PC-9 (cell line): ENCODE data around the gene LYRM2. TPM values are rescaled to one million over a fixed set of nuclear protein-coding genes. Genes with fewer than 3 reads are reported as not detected.

Source experiments
- BruUV-seq: library from RNA; stranded (reverse); fragments of 400-500 nt; replicated peaks from 2 replicates; lab custom pipeline; 2021; lab: Mats Ljungman, UMichigan
- CTCF ChIA-PET: fragments of 300-600 bp; sonication (Branson Sonifier 250); formaldehyde crosslinking; loops from one replicate; lab custom pipeline; 2022; ENCODE audit warnings: antibody characterized with exemption; lab: Charles Lee
- POLR2A ChIA-PET: fragments of 300-600 bp; sonication (Branson Sonifier 250); formaldehyde crosslinking; loops from one replicate; lab custom pipeline; 2022; ENCODE audit warnings: antibody characterized with exemption; ENCODE audit not compliant: unreplicated experiment; lab: Charles Lee
- DNase-seq, 2 experiments: peaks; one replicate each; pipeline versions ENCODE4 v3.0.0 to v3.0.0-alpha.2; 2015 to 2022; ENCODE audit warnings: mixed read lengths in 1 of 2
- H2AFZ ChIP-seq: fragments of 200-600 bp; sonication (generic); 2 replicates; pipeline ENCODE4 v1.8.1; 2017; ENCODE audit warnings: antibody characterized with exemption
- H3F3A ChIP-seq: fragments of 200-600 bp; sonication (generic); 2 replicates; pipeline ENCODE4 v1.8.1; 2017; ENCODE audit warnings: antibody characterized with exemption, mild to moderate bottlenecking, low read depth; ENCODE audit not compliant: insufficient read depth
- H3K27ac ChIP-seq: fragments of 200-600 bp; sonication (generic); 2 replicates; pipeline ENCODE4 v1.6.1; 2016; ENCODE audit warnings: mixed run types
- H3K27me3 ChIP-seq: fragments of 200-600 bp; sonication (generic); 2 replicates; pipeline ENCODE4 v1.6.1; 2016; ENCODE audit warnings: low read depth, mixed run types; ENCODE audit not compliant: insufficient read depth
- H3K36me3 ChIP-seq: fragments of 200-600 bp; sonication (generic); 2 replicates; pipeline ENCODE4 v1.6.1; 2016; ENCODE audit warnings: low read depth, mixed run types
- H3K4me1 ChIP-seq: fragments of 200-600 bp; sonication (generic); replicated peaks from 2 replicates; pipeline ENCODE4 v1.6.1; 2016; ENCODE audit warnings: mixed run types; ENCODE audit not compliant: insufficient read depth
- H3K4me2 ChIP-seq: fragments of 200-600 bp; sonication (generic); 2 replicates; pipeline ENCODE4 v1.6.1; 2017; ENCODE audit warnings: mixed run types
- H3K4me3 ChIP-seq: fragments of 200-600 bp; sonication (generic); 2 replicates; pipeline ENCODE4 v1.6.1; 2016; ENCODE audit warnings: mixed run types
- H3K79me2 ChIP-seq: fragments of 200-600 bp; sonication (generic); 2 replicates; pipeline ENCODE4 v1.6.1; 2017; ENCODE audit warnings: low read depth, mixed run types
- H3K9me2 ChIP-seq: fragments of 200-600 bp; sonication (generic); 2 replicates; pipeline ENCODE4 v1.8.1; 2017; ENCODE audit warnings: mild to moderate bottlenecking; ENCODE audit not compliant: insufficient read depth
- H3K9me3 ChIP-seq: fragments of 200-600 bp; sonication (generic); 2 replicates; pipeline ENCODE4 v1.8.1; 2016; ENCODE audit warnings: low read depth; ENCODE audit not compliant: insufficient read depth
- H4K20me1 ChIP-seq: fragments of 200-600 bp; sonication (generic); 2 replicates; pipeline ENCODE4 v1.8.1; 2017; ENCODE audit not compliant: insufficient read depth
- EZH2 ChIP-seq: fragments of 200-600 bp; sonication (generic); IDR thresholded peaks from 2 replicates; pipeline ENCODE4 v1.8.0; 2017; ENCODE audit warnings: antibody characterized with exemption, low read depth
- intact Hi-C: fragments of 100-400 bp; cut with micrococcal nuclease; formaldehyde crosslinking; loops from one replicate; pipeline ENCODE4 v1.10.0; 2022; ENCODE audit not compliant: unreplicated experiment
- total RNA-seq: library from RNA; stranded (reverse); gene quantifications from 2 replicates; pipeline ENCODE4 v1.2.3, GENCODE V29; 2021
- TF ChIP-seq, protein P1 (sequence below): fragments of 200-600 bp; sonication (generic); conservative IDR thresholded peaks from 2 replicates; pipeline ENCODE4 v1.6.1; 2017; ENCODE audit warnings: mixed run types, antibody characterized with exemption, mild to moderate bottlenecking, moderate library complexity

The LYRM2 gene
- total RNA-seq, 1 experiment from 2014 or later = 24.2 TPM

DNA sequence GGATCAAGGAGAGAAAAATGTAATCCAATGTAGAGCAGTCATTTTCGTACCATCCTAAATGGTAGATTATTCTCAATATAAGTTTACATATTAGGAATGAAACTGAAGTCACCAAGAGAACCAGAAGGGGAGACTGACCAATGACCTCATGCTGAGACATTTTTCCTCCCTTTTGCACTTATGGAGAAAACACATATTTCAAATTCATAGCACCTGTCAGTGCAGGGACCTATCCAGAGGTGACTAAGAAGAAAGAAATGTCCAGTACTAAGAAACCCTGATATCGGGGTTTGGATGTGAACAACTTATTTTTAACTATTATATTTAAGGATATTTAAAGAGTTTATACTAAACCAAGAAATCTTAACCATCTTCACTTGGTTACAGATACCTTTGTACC, 16.6 kb upstream of the LYRM2 start:
- ChIA-PET CTCF (no interaction called here), POLR2A (no interaction called here)
- Histone ChIP-seq H3K4me2 (no peak overlapping the region), H3K27ac (no peak overlapping the region), H3K27me3 (no peaks in the 10 kb centered on the region), H4K20me1 (no peaks in the 10 kb centered on the region), H3K9me2 (no peaks in the 10 kb centered on the region), H3K4me3 (no peak overlapping the region), H3K36me3 (0 out of 2 replicates have a peak, but pooled peaks cover 4% of the 10 kb centered on the region), H3K9me3 (no peaks in the 10 kb centered on the region), H3F3A (no peaks in the 10 kb centered on the region), H2AFZ (no peak overlapping the region), H3K4me1 (peaks cover 3% of the 10 kb centered on the region; the same call in 1 of the 2 replicates), H3K79me2 (no peaks in the 10 kb centered on the region)
- no peak for DNase-seq
- intact Hi-C loops = no loop called here
- BruUV-seq = no TSS peak
- TF ChIP-seq, protein P1, sequence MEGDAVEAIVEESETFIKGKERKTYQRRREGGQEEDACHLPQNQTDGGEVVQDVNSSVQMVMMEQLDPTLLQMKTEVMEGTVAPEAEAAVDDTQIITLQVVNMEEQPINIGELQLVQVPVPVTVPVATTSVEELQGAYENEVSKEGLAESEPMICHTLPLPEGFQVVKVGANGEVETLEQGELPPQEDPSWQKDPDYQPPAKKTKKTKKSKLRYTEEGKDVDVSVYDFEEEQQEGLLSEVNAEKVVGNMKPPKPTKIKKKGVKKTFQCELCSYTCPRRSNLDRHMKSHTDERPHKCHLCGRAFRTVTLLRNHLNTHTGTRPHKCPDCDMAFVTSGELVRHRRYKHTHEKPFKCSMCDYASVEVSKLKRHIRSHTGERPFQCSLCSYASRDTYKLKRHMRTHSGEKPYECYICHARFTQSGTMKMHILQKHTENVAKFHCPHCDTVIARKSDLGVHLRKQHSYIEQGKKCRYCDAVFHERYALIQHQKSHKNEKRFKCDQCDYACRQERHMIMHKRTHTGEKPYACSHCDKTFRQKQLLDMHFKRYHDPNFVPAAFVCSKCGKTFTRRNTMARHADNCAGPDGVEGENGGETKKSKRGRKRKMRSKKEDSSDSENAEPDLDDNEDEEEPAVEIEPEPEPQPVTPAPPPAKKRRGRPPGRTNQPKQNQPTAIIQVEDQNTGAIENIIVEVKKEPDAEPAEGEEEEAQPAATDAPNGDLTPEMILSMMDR = no peak
- TF ChIP-seq EZH2 = no peak

DNA sequence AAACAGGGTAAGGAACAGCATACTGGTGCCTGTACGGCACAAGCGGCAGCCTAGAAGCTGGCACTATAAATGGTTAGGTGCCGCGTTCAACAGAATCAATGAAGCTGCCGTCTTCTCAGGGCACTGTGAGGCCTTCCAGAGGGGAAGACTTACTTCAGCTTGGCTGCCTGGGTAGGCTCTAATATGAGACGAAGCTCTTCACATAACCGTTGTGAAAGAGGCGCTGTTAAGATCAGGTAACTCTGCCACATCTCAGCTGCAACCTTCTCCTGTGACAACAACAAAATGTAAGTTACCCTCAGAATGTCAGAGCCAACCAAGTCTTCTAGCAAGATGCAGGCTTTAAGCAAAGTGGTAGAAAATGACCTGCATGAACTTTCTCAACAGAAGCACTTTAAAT, 12.0 kb upstream of the LYRM2 start:
- no peaks in the 10 kb centered on the region for H3K9me2 ChIP-seq
- intact Hi-C loops = no loop called here
- no peak overlapping the region for H3K4me3 ChIP-seq
- no peaks in the 10 kb centered on the region for H3K9me3 ChIP-seq
- H4K20me1 ChIP-seq = no peaks in the 10 kb centered on the region
- no peaks in the 10 kb centered on the region for H3F3A ChIP-seq
- no peaks in the 10 kb centered on the region for H3K79me2 ChIP-seq
- H3K27me3 ChIP-seq = no peaks in the 10 kb centered on the region
- DNase-seq = no peak
- BruUV-seq = no TSS peak
- no peaks in the 10 kb centered on the region for H3K36me3 ChIP-seq
- H3K27ac ChIP-seq = no peak overlapping the region
- H3K4me1 ChIP-seq = peaks cover 11% of the 10 kb centered on the region; the same call in 1 of the 2 replicates
- no peak overlapping the region for H2AFZ ChIP-seq
- TF ChIP-seq, protein P1 = no peak
- TF ChIP-seq EZH2 = no peak
- ChIA-PET POLR2A (no interaction called here), CTCF (no interaction called here)
- H3K4me2 ChIP-seq = no peak overlapping the region

DNA sequence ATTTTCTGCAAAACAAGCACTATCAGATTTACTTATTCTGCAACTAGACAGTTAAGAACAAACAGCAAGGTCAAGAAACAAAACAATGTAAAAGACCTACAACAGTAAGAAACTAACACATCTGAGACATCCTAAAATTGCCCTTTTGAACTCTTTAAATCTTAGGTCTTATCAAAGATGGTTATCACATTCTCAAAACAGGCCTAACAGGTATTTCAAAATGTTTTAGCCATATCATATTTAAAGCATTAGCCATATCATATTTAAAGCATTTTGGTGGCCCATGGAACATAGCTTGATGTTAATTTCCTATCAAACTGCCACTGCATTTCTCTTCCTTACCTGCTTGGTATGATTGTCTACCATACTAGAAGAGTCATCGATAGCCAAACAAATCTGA, 11.1 kb upstream of the LYRM2 start:
- DNase-seq = peak in 1 of 2 experiments; percentile 52

More for the DNA sequence above, 11.1 kb upstream of the LYRM2 start:
- no peak for TF ChIP-seq EZH2
- TF ChIP-seq, protein P1 = no peak
- H3K27ac ChIP-seq = no peak overlapping the region
- no peaks in the 10 kb centered on the region for H3K9me2 ChIP-seq
- no TSS peak for BruUV-seq
- H3F3A ChIP-seq = no peaks in the 10 kb centered on the region
- H2AFZ ChIP-seq = no peak overlapping the region
- no peak overlapping the region for H3K4me3 ChIP-seq
- no peaks in the 10 kb centered on the region for H4K20me1 ChIP-seq
- intact Hi-C loops = no loop called here
- POLR2A ChIA-PET = no interaction called here
- H3K36me3 ChIP-seq = no peaks in the 10 kb centered on the region
- no peaks in the 10 kb centered on the region for H3K79me2 ChIP-seq
- CTCF ChIA-PET = no interaction called here
- peaks cover 18% of the 10 kb centered on the region for H3K4me1 ChIP-seq
- no peaks in the 10 kb centered on the region for H3K9me3 ChIP-seq
- peak overlapping the region; percentile 13; the same call in 1 of the 2 replicates for H3K4me2 ChIP-seq
- no peaks in the 10 kb centered on the region for H3K27me3 ChIP-seq
